ENCODE results near the gene RAPGEF4. TPM values are rescaled to one million over a fixed set of nuclear protein-coding genes. Genes with fewer than 3 reads are reported as not detected.
A peak's percentile ranks its signal among the peaks of the same experiment; 100 is the strongest.

RAPGEF4 gene
- total RNA-seq: 1 to 10 TPM; 1.2 to 2.8 (median 2.2) TPM
- long read RNA-seq, donor 1: 0 reads
- long read RNA-seq, donor 2: 0 reads

DNA sequence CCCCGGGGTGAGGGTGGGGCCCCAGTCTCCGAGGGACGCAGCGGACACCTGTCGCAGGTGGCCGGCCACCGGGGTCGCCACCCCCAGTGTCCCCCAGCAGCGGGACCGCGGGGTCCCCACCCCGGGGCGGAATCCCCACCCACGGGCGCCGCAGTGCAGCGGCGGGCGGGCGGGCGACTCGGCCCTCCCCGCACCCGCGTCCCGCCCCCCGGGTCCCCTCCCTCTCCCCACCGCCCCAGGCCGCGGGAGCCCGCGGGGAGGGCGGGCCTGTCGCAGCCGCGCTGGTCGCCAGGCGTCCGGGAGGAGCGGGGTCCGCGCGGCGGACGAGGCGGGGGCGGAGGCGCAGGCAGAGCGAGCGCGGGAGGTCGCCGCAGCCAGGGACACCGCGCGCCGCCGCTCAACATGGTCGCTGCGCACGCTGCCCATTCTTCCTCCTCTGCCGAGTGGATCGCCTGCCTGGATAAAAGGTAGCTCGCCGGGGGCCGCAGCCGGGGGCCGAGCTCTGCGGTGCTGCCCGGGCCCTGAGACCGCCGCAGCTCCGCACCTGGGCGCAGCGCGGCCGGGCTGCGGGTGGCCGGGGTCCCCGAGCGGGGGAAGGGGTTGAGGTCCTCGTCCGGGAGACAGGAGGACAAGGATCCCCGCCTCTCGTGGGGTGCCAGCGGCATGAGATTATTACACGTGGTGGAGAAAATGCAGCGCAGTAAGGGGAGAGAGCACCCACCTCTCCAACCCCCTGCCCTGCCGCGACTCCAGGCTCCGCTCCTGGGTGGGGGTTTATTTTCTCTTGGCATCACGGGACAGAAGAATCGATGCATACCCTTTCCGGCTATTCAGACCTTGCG, at the start of gene RAPGEF4:
Gene RAPGEF4, plus strand, starts transcription at position 264 of the 842 bp plus-strand sequence. Its CDS starts 139 bp downstream, at position 403.
- Histone ChIP-seq H3K36me3 (ENCODE audit: low read depth) (no peaks in the 10 kb centered on the region), H3K9me3 (no peaks in the 10 kb centered on the region), H3K4me1 (ENCODE audit: low read depth) (peaks cover 6% of the 10 kb centered on the region), H3K4me3 (no peak within 1 kb of the TSS)
- peak; percentile 12 for ATAC-seq
- no peak for DNase-seq
- TF ChIP-seq, protein P1, sequence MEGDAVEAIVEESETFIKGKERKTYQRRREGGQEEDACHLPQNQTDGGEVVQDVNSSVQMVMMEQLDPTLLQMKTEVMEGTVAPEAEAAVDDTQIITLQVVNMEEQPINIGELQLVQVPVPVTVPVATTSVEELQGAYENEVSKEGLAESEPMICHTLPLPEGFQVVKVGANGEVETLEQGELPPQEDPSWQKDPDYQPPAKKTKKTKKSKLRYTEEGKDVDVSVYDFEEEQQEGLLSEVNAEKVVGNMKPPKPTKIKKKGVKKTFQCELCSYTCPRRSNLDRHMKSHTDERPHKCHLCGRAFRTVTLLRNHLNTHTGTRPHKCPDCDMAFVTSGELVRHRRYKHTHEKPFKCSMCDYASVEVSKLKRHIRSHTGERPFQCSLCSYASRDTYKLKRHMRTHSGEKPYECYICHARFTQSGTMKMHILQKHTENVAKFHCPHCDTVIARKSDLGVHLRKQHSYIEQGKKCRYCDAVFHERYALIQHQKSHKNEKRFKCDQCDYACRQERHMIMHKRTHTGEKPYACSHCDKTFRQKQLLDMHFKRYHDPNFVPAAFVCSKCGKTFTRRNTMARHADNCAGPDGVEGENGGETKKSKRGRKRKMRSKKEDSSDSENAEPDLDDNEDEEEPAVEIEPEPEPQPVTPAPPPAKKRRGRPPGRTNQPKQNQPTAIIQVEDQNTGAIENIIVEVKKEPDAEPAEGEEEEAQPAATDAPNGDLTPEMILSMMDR (IDR thresholded peaks at IDR 0.05): no peak
- intact Hi-C loops (cut with DNase I, micrococcal nuclease): no loop called here

DNA sequence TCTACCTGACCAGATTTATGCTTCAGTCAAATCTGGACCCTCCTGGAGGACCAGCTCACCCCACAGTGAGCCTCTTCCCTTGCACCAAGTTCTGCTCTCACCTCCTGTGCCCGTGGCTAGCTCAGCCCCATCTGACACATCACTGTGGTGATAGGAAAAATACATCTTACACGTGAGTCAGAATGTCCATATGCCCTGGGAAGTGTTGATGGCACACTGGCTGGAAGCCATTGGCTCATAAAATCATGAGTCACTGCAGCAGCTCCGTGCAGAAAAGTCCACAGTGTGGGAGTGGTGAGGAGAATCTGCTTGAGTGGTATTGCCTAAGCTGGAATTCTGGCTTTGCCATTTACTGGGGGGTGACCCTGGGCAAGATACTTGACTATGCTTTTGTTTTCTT, 42.6 kb upstream of the RAPGEF4 start:
- H3K36me3 ChIP-seq (ENCODE audit: low read depth): no peaks in the 10 kb centered on the region
- peaks cover 8% of the 10 kb centered on the region for H3K4me1 ChIP-seq (ENCODE audit: low read depth)
- ATAC-seq (peak; percentile 99), DNase-seq (peak; percentile 55 to 87 (median 74))
- no peak overlapping the region for H3K4me3 ChIP-seq
- TF ChIP-seq, protein P1 (IDR thresholded peaks at IDR 0.05): no peak
- intact Hi-C loops (cut with DNase I, micrococcal nuclease): no loop called here
- H3K9me3 ChIP-seq: no peaks in the 10 kb centered on the region

DNA sequence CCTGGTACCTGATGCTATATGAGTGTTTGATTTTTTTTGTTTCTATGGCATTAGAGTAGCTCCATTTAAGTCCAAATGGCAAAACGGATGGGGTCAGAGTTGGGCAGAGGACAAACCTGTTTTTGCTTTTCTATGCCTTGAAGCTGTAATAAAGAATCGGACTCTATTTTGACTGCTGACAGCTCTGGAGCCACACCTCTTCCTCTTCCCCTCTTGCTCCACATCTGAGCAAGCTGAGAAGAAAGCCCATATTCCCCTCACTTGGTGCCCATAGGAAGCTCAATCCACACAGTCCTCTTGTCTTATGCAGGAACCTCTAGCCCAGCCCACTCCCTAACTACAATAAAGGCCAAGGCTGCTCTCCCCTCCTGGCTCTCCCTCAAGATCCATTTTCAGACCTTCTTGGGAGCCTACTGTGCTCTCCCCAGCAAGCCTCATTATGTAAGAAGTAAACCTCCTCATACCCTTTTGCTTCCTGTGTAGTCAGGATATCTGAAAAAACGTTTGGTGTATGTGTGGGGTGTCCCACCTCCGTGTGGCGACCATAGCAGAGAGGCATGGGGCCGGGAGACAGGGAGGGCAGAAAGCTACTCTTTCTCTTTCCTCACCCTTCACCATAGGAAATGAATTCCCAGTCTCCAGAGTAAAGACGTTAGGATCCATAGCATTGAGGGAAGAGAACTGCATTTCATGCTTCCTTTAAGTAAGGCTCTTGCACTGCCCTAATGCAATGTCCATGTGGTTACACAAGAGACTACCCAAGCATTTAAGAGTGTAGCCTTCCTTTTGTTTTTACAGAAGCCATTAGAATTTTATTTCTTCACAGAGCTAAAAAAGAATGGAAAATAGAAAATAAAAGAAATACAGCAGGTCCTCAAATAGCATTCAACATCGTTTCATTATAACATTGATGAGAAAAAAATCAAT, 41.9 kb upstream of the RAPGEF4 start:
- peak; percentile 25 for ATAC-seq
- TF ChIP-seq, protein P1 (IDR thresholded peaks at IDR 0.05): no peak
- intact Hi-C loops (cut with DNase I, micrococcal nuclease): no loop called here
- H3K4me1 ChIP-seq (ENCODE audit: low read depth): peaks cover 10% of the 10 kb centered on the region
- DNase-seq: no peak
- H3K4me3 ChIP-seq: no peak overlapping the region
- no peaks in the 10 kb centered on the region for H3K9me3 ChIP-seq
- no peaks in the 10 kb centered on the region for H3K36me3 ChIP-seq (ENCODE audit: low read depth)

DNA sequence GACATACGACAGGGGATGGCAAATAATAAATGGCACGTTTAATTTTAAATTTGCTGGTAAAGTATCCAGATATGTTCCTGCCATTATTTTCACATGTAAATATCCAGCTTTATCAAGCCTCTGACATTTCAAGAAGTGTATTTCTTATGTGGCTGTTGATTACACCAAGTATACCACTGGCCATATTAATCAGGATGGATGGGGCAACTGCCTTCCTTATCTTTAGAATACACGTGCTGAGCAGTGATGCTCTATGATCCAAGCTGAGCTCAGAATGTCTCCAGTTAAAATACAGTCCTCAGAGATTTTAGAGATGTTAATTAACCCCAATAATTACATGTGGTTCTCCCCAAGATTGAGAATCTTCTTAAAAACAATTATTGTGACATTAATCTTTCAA, 38.3 kb upstream of the RAPGEF4 start:
- no peak for ATAC-seq
- Histone ChIP-seq H3K4me3 (no peak overlapping the region), H3K36me3 (ENCODE audit: low read depth) (no peaks in the 10 kb centered on the region), H3K9me3 (no peaks in the 10 kb centered on the region), H3K4me1 (ENCODE audit: low read depth) (peaks cover 10% of the 10 kb centered on the region)
- intact Hi-C loops (cut with DNase I, micrococcal nuclease): no loop called here
- TF ChIP-seq, protein P1 (IDR thresholded peaks at IDR 0.05): no peak
- no peak for DNase-seq

DNA sequence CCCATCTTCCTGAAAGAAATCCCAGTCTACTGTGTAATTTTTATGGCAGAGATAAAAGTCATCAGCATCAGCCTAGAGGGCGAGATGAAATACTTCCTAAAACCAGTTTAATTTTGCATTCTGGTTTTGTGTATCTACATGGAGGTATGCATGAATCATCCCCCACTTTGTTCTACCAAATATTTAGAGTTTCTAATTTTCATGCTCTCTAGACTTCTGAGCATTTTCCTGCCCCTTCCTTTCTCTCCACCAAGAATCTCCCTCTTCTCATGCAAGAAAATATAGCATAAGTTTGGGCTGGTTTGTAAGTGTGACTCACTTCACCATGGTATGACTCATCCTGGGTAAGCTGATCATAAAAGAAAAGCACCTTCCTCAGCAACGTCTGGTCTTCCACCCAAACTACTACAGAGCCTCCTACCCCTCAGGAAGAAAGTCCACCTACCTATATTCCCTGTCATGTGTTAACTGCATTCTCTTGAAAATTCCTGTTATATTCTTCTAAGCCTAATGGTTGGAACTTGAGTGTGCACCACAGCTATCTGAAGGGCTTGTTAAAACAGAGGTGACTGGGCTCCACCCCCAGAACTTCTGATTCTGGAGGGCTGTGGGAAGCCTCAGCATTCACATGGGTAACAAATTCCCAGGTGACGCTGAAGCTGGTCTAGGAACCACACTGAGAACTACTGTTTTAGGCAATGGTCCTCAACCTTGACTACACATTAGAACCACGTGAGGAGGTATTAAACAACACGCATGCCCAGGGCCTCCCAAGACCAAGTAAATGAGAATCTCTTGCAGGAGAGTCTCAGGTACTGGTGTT, 37.4 kb upstream of the RAPGEF4 start:
- ATAC-seq (peak; percentile 86), DNase-seq (no peak)
- peaks cover 9% of the 10 kb centered on the region for H3K4me1 ChIP-seq (ENCODE audit: low read depth)
- no peak overlapping the region for H3K4me3 ChIP-seq
- TF ChIP-seq, protein P1 (IDR thresholded peaks at IDR 0.05): no peak
- intact Hi-C loops (cut with DNase I, micrococcal nuclease): no loop called here
- H3K36me3 ChIP-seq (ENCODE audit: low read depth): no peaks in the 10 kb centered on the region
- no peaks in the 10 kb centered on the region for H3K9me3 ChIP-seq

Measured in mucosa of descending colon (tissue), 3 donors.